Right lobe of liver (tissue), 4 donors: ENCODE measurements around the gene RBM47.

ENCODE experiments used
- CTCF ChIP-seq, 4 donors: fragments of 200-600 bp in 3 of 4; fragments of 450-650 bp in 1 of 4; IDR thresholded peaks; one replicate each; pipeline versions ENCODE4 v1.5.1 to v1.8.0; 2016 to 2022; ENCODE audit warnings: antibody characterized with exemption in 4 of 4, mild to moderate bottlenecking in 2 of 4
- POLR2A ChIP-seq: fragments of 450-650 bp; IDR thresholded peaks from one replicate; pipeline ENCODE4 v1.6.1; 2017; ENCODE audit warnings: antibody characterized with exemption, mild to moderate bottlenecking
- donor health status: DM: no; HTN: no; CAD: no.
- donor health status: DM: no; HTN: no; CAD: no.
- donor health status: DM: no; HTN: yes; CAD: no.

- TF ChIP-seq CTCF (IDR thresholded peaks at IDR 0.05) (no peak), POLR2A (no peak)
Observed at GRCh38 chr4:40377512-40378365, 251.9 kb downstream of the RBM47 start.
